GM19239 (cell line): ENCODE data around the gene HLA-DQA1.
A peak's percentile ranks its signal among the peaks of the same experiment; 100 is the strongest.
"Not testable (repeated sequence)": the region's sequence is repeated elsewhere in the genome, so short reads cannot be mapped to it uniquely, and the experiment has no call there.

Experiments
- DNase-seq: peaks from one replicate; pipeline ENCODE4 v3.0.0; 2011; ENCODE audit warnings: low spot score; ENCODE audit not compliant: insufficient read length
- FAIRE-seq: peaks from 2 replicates; lab custom pipeline; 2011; peaks lifted over from hg19 to GRCh38; lab: Jason Lieb, UNC

HLA-DQA1 gene

GRCh38 chr6:32617751-32618150, 19.5 kb upstream of the HLA-DQA1 start:
- DNase-seq (no peak), FAIRE-seq (no peak)

GRCh38 chr6:32621372-32621771, 15.8 kb upstream of the HLA-DQA1 start:
- DNase-seq (no peak), FAIRE-seq (no peak)

- DNase-seq (no peak), FAIRE-seq (peak; percentile 99)
Observed at GRCh38 chr6:32622545-32623401, 14.4 kb upstream of the HLA-DQA1 start.

DNA sequence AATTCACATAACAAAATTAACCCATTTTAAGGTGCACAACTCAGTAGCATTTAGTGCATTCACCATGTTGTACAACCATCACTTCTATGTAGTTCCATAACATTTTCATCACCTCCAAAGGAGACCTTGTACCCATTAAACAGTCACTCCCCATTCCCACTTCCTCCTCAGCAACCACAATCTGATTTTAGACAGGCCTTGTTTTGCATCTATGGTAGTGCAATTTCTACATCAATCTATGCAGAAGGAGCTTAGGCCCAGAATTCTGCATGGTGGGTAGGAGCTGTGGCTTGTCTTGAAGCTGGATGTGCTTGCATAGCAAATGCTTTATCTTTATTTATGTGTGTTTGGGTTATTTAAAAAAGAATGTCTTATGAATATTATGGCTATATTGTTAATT, 13.5 kb upstream of the HLA-DQA1 start:
- peak; percentile 97 for FAIRE-seq
- no peak for DNase-seq

DNA sequence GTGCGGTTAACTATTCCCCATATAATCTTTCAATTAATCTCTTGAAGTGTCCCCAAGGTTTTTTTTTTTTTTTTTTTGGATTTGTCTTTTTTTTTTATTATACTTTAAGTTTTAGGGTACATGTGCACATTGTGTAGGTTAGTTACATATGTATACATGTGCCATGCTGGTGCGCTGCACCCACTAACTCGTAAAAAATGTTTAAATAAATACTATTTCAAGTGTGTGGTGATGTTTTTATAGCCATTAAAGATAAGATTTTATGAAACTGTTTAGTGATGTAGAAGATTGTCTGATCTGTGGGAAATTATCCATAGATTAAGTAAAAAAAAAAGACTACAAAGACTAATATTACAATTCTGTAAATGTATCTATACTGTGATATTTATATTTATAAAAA, 12.6 kb upstream of the HLA-DQA1 start:
- no peak for FAIRE-seq
- DNase-seq, result no peak

- DNase-seq, result no peak
- FAIRE-seq, result peak; percentile 55
Observed at GRCh38 chr6:32625137-32625536, 12.1 kb upstream of the HLA-DQA1 start.

- FAIRE-seq, result peak; percentile 18
- DNase-seq, result no peak
Observed at GRCh38 chr6:32627249-32627648, 10.0 kb upstream of the HLA-DQA1 start.

GRCh38 chr6:32627831-32628230, 9.4 kb upstream of the HLA-DQA1 start:
- peak; percentile 49 for FAIRE-seq
- no peak for DNase-seq

DNA sequence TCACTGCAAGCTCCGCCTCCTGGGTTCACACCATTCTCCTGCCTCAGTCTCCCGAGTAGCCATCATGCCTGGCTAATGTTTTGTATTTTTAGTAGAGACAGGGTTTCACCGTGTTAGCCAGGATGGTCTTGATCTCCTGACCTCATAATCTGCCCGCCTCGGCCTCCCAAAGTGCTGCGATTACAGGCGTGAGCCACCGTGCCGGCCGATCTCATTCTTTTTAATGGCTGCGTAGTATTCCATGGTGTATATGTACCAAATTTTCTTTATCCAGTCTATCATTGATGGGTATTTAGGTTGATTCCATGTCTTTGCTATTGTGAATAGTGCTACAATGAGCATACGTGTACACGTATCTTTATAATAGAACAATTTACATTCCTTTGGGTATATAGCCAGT, 7.4 kb upstream of the HLA-DQA1 start:
- DNase-seq, FAIRE-seq: not testable (repeated sequence)

GRCh38 chr6:32635526-32636123, 1.6 kb upstream of the HLA-DQA1 start:
- DNase-seq (no peak), FAIRE-seq (peak; percentile 88)

DNA sequence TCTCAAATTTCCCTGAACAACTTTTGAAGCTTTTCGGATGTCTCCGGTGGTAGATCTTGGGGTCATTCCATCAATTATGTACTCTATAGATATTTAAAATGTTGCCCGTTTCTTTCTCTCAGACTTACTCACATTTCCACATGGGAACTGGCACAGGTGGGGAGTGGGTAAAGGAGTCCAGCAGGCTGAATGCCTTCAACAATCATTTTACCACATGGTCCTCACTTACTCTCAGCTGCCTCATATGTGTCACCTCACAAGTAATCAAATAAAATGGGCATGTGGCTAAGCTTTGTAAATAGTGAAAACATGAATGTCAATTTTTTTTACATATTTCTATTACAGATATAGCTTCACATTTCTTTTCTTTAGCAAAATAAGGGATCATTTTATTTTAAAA, 677 bp downstream of the HLA-DQA1 start:
- DNase-seq, result no peak
- peak; percentile 47 for FAIRE-seq

DNA sequence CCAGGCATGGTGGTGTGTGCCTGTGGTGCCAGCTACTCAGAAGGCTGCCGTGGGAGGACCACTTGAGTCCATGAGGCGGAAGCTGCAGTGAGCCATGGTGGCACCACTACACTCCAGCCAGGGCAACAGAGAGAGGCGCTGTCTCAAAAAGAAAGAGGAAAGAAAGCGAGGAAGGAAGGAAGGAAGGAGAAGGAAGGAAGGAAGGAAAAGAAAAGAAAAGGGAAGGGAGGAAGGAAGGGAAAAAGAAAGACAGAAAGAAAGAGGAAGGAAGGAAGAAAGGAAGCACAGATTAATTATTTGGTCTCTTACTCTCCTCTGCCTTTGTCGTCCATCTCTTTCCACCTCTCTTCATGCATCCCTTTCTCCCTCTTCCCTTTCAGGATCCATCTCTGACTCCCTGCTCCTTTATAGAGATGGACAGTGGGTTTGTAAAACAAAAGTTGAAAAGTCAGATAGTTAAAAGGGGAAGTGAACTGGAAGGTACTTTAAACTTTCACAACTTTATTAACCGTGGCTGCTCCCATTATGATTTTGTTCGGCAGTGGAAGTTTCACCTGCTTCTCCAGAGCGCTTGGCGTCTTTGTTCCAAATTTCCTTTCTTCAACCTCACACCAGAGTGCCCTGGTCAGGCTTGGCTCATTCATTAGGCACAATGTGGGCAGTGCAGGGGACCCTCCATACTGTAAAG, 1.5 kb downstream of the HLA-DQA1 start:
- no peak for DNase-seq
- peak; percentile 87 for FAIRE-seq

DNA sequence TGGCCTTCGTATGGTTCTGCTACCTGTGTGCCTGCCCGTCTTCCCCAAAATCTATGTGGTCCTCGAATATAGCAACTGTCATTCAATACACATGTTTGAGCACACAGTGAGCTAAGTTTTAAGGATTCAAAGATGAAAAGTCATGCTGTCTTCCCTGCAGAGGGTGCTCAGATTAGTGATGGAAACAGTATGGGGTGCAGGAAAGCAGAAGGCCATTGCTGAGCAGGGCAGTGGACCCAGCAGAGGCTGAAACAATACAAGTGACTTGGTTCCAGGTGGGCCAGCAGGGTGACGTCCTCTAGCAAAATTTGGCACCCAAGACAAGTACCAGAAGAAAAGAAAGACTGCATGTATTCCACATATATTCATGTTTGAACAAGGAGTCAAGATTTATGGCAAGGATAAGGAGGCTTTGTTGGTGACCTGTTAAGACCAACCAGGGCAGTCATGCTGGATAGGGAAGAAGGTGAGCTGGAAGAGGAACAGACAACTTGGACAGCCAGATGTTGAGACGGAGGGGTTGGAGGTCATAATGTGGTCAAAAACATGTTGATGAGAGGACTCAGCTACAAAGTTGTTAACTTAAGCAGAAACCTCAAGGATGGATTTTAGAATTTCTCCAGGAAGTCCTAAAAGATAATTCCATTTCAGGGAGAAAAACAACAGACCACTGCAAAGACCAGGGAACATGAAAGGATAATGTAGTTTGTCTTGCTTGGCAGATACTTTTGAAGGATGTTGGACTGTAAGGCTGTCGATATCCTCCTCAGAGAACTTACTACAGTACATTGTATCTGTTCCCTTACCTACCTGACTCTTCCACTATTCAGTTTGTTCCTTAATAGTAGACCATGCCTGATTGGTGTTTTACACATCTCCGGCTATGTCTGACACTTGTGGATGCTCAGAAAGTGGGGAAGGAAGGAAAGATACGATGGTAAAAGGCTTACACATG, 2.5 kb downstream of the HLA-DQA1 start:
- DNase-seq (no peak), FAIRE-seq (peak; percentile 83)

DNA sequence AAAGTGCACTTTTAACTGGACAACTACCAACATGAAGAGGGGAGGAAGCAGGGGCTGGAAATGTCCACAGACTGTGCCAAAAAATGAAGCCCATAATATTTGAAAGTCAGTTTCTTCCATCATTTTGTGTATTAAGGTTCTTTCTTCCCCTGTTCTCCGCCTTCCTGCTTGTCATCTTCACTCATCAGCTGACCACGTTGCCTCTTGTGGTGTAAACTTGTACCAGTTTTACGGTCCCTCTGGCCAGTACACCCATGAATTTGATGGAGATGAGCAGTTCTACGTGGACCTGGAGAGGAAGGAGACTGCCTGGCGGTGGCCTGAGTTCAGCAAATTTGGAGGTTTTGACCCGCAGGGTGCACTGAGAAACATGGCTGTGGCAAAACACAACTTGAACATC, 3.9 kb downstream of the HLA-DQA1 start:
- no peak for FAIRE-seq
- no peak for DNase-seq

- not testable (repeated sequence) for DNase-seq
- peak; percentile 86 for FAIRE-seq
Observed at GRCh38 chr6:32641785-32642719, 4.8 kb downstream of the HLA-DQA1 start.

GRCh38 chr6:32642720-32643106, 5.5 kb downstream of the HLA-DQA1 start:
- DNase-seq (no peak), FAIRE-seq (peak; percentile 82)

- peak; percentile 18 for FAIRE-seq
Observed at GRCh38 chr6:32643904-32644303, 6.7 kb downstream of the HLA-DQA1 start.

GRCh38 chr6:32645047-32645703, 8.0 kb downstream of the HLA-DQA1 start:
- no peak for DNase-seq
- peak; percentile 28 for FAIRE-seq

More at GRCh38 chr6:32643904-32644303, 6.7 kb downstream of the HLA-DQA1 start:
- no peak for DNase-seq
